T-helper 2 cell treated with Interferon-gamma antibody and Interleukin-4, amounts not matched to agents 5 μg/mL and 100 μg/mL, for 36 hours (primary cell): ENCODE measurements around the gene COA8.

ENCODE experiments used
- DNase-seq: peaks from one replicate; pipeline ENCODE4 v3.0.0; 2021; ENCODE audit warnings: low spot score
- H3K27ac Mint-ChIP-seq: one replicate; pipeline ENCODE4 v1.8.0; 2021; ENCODE audit warnings: mild to moderate bottlenecking, mixed read lengths
- H3K27me3 Mint-ChIP-seq: one replicate; pipeline ENCODE4 v1.8.0; 2021; ENCODE audit warnings: low read depth, mixed read lengths
- H3K36me3 Mint-ChIP-seq: one replicate; pipeline ENCODE4 v1.8.0; 2021; ENCODE audit warnings: low read depth, mixed read lengths
- H3K4me1 Mint-ChIP-seq: one replicate; pipeline ENCODE4 v1.8.0; 2021; ENCODE audit warnings: low read depth, mixed read lengths
- H3K4me3 Mint-ChIP-seq: one replicate; pipeline ENCODE4 v1.8.0; 2022; ENCODE audit warnings: mild to moderate bottlenecking, moderate library complexity, mixed read lengths
- H3K9me3 Mint-ChIP-seq: one replicate; pipeline ENCODE4 v1.8.0; 2021; ENCODE audit warnings: mixed read lengths

Gene COA8

GRCh38 chr14:103546652-103547454 lies 15.9 kb upstream of the COA8 start:
- DNase-seq = peak; percentile 51
- Mint-ChIP-seq H3K4me3 (no peak overlapping the region), H3K27ac (no peak overlapping the region), H3K27me3 (no peaks in the 10 kb centered on the region), H3K4me1 (no peaks in the 10 kb centered on the region), H3K36me3 (no peaks in the 10 kb centered on the region), H3K9me3 (no peaks in the 10 kb centered on the region)

GRCh38 chr14:103547455-103547940 lies 15.3 kb upstream of the COA8 start:
- Mint-ChIP-seq H3K9me3 (no peaks in the 10 kb centered on the region), H3K36me3 (no peaks in the 10 kb centered on the region), H3K27ac (no peak overlapping the region), H3K4me3 (no peak overlapping the region), H3K27me3 (no peaks in the 10 kb centered on the region), H3K4me1 (no peaks in the 10 kb centered on the region)
- DNase-seq = no peak

- DNase-seq = no peak
- no peak overlapping the region for H3K4me3 Mint-ChIP-seq
- no peaks in the 10 kb centered on the region for H3K9me3 Mint-ChIP-seq
- H3K27ac Mint-ChIP-seq = no peak overlapping the region
- H3K27me3 Mint-ChIP-seq = no peaks in the 10 kb centered on the region
- no peaks in the 10 kb centered on the region for H3K4me1 Mint-ChIP-seq
- H3K36me3 Mint-ChIP-seq = no peaks in the 10 kb centered on the region
These were observed 14.8 kb upstream of the COA8 start for GRCh38 chr14:103547941-103548462.

GRCh38 chr14:103548463-103549351 lies 14.1 kb upstream of the COA8 start:
- H3K36me3 Mint-ChIP-seq = no peaks in the 10 kb centered on the region
- H3K4me1 Mint-ChIP-seq = no peaks in the 10 kb centered on the region
- no peak overlapping the region for H3K27ac Mint-ChIP-seq
- no peaks in the 10 kb centered on the region for H3K9me3 Mint-ChIP-seq
- no peak overlapping the region for H3K4me3 Mint-ChIP-seq
- H3K27me3 Mint-ChIP-seq = no peaks in the 10 kb centered on the region
- no peak for DNase-seq

GRCh38 chr14:103549361-103550311 lies 13.1 kb upstream of the COA8 start:
- H3K9me3 Mint-ChIP-seq = no peaks in the 10 kb centered on the region
- no peaks in the 10 kb centered on the region for H3K4me1 Mint-ChIP-seq
- H3K27me3 Mint-ChIP-seq = no peaks in the 10 kb centered on the region
- no peak overlapping the region for H3K4me3 Mint-ChIP-seq
- DNase-seq = no peak
- no peak overlapping the region for H3K27ac Mint-ChIP-seq
- H3K36me3 Mint-ChIP-seq = no peaks in the 10 kb centered on the region

GRCh38 chr14:103550451-103551337 lies 12.1 kb upstream of the COA8 start:
- H3K9me3 Mint-ChIP-seq = no peaks in the 10 kb centered on the region
- H3K27me3 Mint-ChIP-seq = no peaks in the 10 kb centered on the region
- no peak for DNase-seq
- no peaks in the 10 kb centered on the region for H3K4me1 Mint-ChIP-seq
- H3K27ac Mint-ChIP-seq = no peak overlapping the region
- no peak overlapping the region for H3K4me3 Mint-ChIP-seq
- H3K36me3 Mint-ChIP-seq = no peaks in the 10 kb centered on the region

DNA sequence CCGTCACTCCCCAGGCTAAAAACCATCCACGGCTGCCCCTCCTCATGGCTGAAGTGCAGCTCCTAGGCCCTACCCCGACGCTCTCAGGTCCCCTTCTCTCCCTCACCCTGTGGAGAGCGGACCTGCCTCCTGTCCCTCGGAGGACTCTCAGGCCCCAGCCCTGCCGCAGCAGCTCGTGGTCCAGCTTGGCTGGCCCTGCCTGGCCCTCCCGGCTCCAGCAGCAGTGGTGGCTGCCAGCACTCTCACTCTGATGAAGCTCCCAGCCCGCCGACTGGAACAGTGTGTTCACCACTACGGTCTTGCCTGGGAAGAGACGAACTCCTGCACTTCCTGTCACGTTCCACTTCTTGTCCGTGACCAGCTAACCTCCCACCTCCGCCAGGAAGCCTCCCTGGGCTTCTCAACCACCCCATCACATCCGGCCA lies 11.4 kb upstream of the COA8 start:
- no peak for DNase-seq
- Mint-ChIP-seq H3K36me3 (no peaks in the 10 kb centered on the region), H3K27ac (no peak overlapping the region), H3K4me1 (no peaks in the 10 kb centered on the region), H3K27me3 (no peaks in the 10 kb centered on the region), H3K9me3 (no peaks in the 10 kb centered on the region), H3K4me3 (no peak overlapping the region)

DNA sequence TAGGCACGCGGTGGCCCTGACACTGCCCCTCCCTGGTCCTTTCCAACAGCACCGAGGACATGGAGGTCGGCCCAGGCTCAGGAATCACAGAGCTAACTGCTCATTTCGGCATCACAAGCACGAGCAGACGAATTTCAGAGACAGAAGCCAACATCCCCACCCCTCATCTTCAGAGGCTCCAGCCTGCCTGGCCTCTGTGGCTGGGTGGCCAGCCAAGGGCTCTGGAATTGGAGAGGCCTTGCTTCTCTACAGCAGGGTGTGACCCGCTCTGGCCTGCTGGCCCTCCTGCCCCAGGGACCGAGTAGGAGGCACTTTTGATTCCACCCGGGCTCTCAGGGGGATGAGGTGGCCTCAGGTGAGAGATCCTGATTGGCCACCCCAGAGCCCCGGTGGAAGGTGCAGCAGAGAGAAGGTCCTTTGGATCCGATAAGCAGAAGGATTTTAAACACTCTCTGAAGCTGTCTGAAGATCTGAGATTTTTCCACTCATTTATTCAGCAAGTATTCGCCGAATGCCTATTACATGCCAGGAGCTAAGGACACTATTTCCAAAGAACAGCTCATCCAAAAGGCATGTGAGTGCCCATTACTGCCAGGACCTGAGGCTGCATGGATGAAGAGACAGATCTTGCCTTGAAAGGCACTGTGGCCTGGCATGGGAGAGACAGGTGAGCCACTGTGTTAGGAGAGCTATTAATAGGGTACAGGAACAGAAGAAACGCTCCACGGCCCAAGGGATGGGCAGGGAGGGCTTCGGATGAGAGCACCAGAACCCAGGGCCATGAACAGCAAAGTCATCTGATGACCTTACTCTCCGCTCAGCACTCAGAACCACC lies 10.5 kb upstream of the COA8 start:
- no peaks in the 10 kb centered on the region for H3K9me3 Mint-ChIP-seq
- no peaks in the 10 kb centered on the region for H3K27me3 Mint-ChIP-seq
- no peak overlapping the region for H3K27ac Mint-ChIP-seq
- no peak for DNase-seq
- H3K36me3 Mint-ChIP-seq = no peaks in the 10 kb centered on the region
- H3K4me1 Mint-ChIP-seq = no peaks in the 10 kb centered on the region
- H3K4me3 Mint-ChIP-seq = no peak overlapping the region

DNA sequence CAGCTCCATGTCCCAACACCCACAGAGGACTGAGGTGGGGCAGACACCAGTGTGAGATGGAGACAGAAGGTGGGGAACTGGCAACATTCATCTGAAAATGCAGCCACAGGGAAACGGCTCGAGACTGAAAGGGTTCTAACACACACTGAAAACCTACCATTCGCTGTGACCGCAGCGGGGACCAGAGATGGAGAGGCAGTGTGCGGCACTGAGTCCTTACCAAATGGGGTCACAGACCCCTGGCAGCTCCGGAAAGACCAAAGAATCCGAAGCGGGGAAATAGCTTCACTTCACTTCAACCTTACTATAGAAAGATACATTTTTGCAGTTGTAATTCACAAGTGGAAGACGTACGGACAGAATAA lies 9.9 kb upstream of the COA8 start:
- no peaks in the 10 kb centered on the region for H3K36me3 Mint-ChIP-seq

GRCh38 chr14:103555559-103556337 lies 7.0 kb upstream of the COA8 start:
- no peaks in the 10 kb centered on the region for H3K9me3 Mint-ChIP-seq

More for the DNA sequence above, 9.9 kb upstream of the COA8 start:
- Mint-ChIP-seq H3K27me3 (no peaks in the 10 kb centered on the region), H3K4me3 (no peak overlapping the region), H3K9me3 (no peaks in the 10 kb centered on the region), H3K27ac (no peak overlapping the region), H3K4me1 (no peaks in the 10 kb centered on the region)
- DNase-seq = no peak

GRCh38 chr14:103556946-103557758 lies 5.6 kb upstream of the COA8 start:
- Mint-ChIP-seq H3K27ac (no peak overlapping the region), H3K27me3 (no peaks in the 10 kb centered on the region), H3K4me3 (no peak overlapping the region), H3K9me3 (no peaks in the 10 kb centered on the region), H3K36me3 (peaks cover 30% of the 10 kb centered on the region), H3K4me1 (peaks cover 28% of the 10 kb centered on the region)
- DNase-seq = no peak

More at GRCh38 chr14:103555559-103556337, 7.0 kb upstream of the COA8 start:
- Mint-ChIP-seq H3K27me3 (no peaks in the 10 kb centered on the region), H3K27ac (no peak overlapping the region), H3K4me3 (no peak overlapping the region), H3K36me3 (peaks cover 22% of the 10 kb centered on the region), H3K4me1 (peaks cover 17% of the 10 kb centered on the region)
- no peak for DNase-seq
